Activated CD8-positive, alpha-beta T cell treated with anti-CD3 and anti-CD28 coated beads for 36 hours (primary cell): ENCODE results near the gene DCPS. TPM values are rescaled to one million over a fixed set of nuclear protein-coding genes. Genes with fewer than 3 reads are reported as not detected.

Experiments
- ATAC-seq: fragments of 200-7000 bp; cut with Tn5 transposase; one replicate; pipeline ENCODE4 v1.10.0; 2021; ENCODE audit warnings: mild to moderate bottlenecking, moderate library complexity
- CTCF ChIA-PET: fragments of 350-600 bp; sonication (Branson Sonifier 250); formaldehyde crosslinking; loops from one replicate; lab custom pipeline; 2021; ENCODE audit warnings: antibody characterized with exemption; lab: Charles Lee
- POLR2A ChIA-PET: fragments of 350-600 bp; sonication (Branson Sonifier 250); formaldehyde crosslinking; loops from one replicate; lab custom pipeline; 2021; ENCODE audit warnings: antibody characterized with exemption; lab: Charles Lee
- DNase-seq: peaks from one replicate; pipeline ENCODE4 v3.0.0-alpha.2; 2020
- H3K27ac Mint-ChIP-seq: one replicate; pipeline ENCODE4 v1.8.0; 2021; ENCODE audit warnings: mild to moderate bottlenecking, mixed read lengths
- H3K27me3 Mint-ChIP-seq: one replicate; pipeline ENCODE4 v1.8.0; 2021; ENCODE audit warnings: mixed read lengths
- H3K36me3 Mint-ChIP-seq: one replicate; pipeline ENCODE4 v1.8.0; 2021; ENCODE audit warnings: low read depth, mixed read lengths
- H3K4me1 Mint-ChIP-seq: one replicate; pipeline ENCODE4 v1.8.0; 2021; ENCODE audit warnings: low read depth, mixed read lengths
- H3K4me3 Mint-ChIP-seq: one replicate; pipeline ENCODE4 v1.8.0; 2021; ENCODE audit warnings: mild to moderate bottlenecking, moderate library complexity, mixed read lengths
- H3K9me3 Mint-ChIP-seq: one replicate; pipeline ENCODE4 v1.8.0; 2021; ENCODE audit warnings: mixed read lengths
- intact Hi-C: fragments of 100-400 bp; cut with micrococcal nuclease; formaldehyde crosslinking; loops from one replicate; pipeline ENCODE4 v1.10.0; 2022
- total RNA-seq, 2 experiments: library from RNA; stranded (reverse); gene quantifications; one replicate each; pipeline ENCODE4 v1.2.3, GENCODE V29; 2021
- TF ChIP-seq, protein P1 (sequence below): fragments of 200-600 bp; IDR thresholded peaks from one replicate; pipeline ENCODE4 v1.8.0; 2022; ENCODE audit warnings: antibody characterized with exemption, mild to moderate bottlenecking

Gene DCPS
- total RNA-seq, 2 experiments from 2014 or later, result 17.2 to 18.8 TPM

DNA sequence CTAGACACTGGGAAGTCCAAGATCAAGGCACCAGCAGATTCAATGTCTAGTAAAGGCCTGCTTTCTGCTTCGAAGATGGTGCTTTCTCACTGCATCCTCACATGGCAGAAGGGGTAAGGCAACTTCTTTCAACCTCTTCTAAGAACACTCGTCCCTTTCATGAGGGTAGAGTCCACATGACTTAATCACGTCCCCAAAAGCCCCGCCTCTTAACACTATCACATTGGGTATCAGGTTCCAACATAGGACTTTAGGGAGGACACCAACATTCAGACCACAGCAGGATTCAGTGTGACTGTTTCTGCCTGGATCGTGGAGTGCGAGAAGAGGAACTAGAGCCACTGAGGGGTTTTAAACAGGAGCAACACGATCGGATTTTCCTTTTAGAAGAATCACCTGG is 24.7 kb upstream of the DCPS start:
- intact Hi-C loops, result no loop called here
- TF ChIP-seq, protein P1, sequence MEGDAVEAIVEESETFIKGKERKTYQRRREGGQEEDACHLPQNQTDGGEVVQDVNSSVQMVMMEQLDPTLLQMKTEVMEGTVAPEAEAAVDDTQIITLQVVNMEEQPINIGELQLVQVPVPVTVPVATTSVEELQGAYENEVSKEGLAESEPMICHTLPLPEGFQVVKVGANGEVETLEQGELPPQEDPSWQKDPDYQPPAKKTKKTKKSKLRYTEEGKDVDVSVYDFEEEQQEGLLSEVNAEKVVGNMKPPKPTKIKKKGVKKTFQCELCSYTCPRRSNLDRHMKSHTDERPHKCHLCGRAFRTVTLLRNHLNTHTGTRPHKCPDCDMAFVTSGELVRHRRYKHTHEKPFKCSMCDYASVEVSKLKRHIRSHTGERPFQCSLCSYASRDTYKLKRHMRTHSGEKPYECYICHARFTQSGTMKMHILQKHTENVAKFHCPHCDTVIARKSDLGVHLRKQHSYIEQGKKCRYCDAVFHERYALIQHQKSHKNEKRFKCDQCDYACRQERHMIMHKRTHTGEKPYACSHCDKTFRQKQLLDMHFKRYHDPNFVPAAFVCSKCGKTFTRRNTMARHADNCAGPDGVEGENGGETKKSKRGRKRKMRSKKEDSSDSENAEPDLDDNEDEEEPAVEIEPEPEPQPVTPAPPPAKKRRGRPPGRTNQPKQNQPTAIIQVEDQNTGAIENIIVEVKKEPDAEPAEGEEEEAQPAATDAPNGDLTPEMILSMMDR, result no peak
- POLR2A ChIA-PET, result interaction anchor here (1.5 kb wide), 1 partner anchor 10 kb away, joined by 11 read pairs; the partner anchor contains the start of genes FOXRED1 and SRPRA
- Mint-ChIP-seq H3K27me3 (no peaks in the 10 kb centered on the region), H3K27ac (no peak overlapping the region), H3K4me1 (peaks cover 34% of the 10 kb centered on the region), H3K9me3 (no peaks in the 10 kb centered on the region), H3K36me3 (peaks cover 25% of the 10 kb centered on the region), H3K4me3 (no peak overlapping the region)
- no peak for ATAC-seq
- no peak for DNase-seq
- CTCF ChIA-PET, result no interaction called here

DNA sequence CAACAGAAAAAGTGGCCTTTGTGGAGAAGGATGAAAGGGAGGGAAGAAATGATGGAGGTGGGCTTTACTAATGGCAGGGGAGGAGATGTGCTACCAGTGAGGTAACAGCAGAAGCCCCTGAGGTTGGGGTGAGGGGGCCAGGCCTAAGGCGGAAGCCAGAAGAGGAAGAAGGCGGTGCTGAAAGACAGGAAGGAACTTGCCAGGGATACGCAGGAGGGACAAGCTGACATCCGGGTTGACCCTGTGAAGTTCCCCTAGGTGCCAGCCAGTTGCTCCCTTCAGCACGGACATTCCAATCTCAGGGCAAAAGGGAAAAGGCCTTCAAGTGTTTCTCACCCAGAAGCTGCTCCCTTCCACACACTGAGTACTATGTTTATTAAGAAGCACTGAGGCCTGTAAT is 23.3 kb upstream of the DCPS start:
- DNase-seq (no peak), ATAC-seq (no peak)

GRCh38 chr11:126281245-126281644 is 22.6 kb upstream of the DCPS start:
- POLR2A ChIA-PET, result interaction anchor here (0.7 to 3.2 kb wide), 8 partner anchors 9 to 70 kb away, joined by 3 to 25 read pairs (median 4); partner anchors contain the start of genes FAM118B, FOXRED1, RPUSD4 and SRPRA
- peaks cover 42% of the 10 kb centered on the region for H3K4me1 Mint-ChIP-seq
- peak overlapping the region; percentile 99 for H3K4me3 Mint-ChIP-seq
- DNase-seq (no peak), ATAC-seq (no peak)
- TF ChIP-seq, protein P1, result no peak
- intact Hi-C loops, result no loop called here
- H3K9me3 Mint-ChIP-seq, result no peaks in the 10 kb centered on the region
- CTCF ChIA-PET, result no interaction called here
- no peaks in the 10 kb centered on the region for H3K27me3 Mint-ChIP-seq
- peaks cover 8% of the 10 kb centered on the region for H3K36me3 Mint-ChIP-seq
- no peak overlapping the region for H3K27ac Mint-ChIP-seq

More for the DNA sequence above, 23.3 kb upstream of the DCPS start:
- CTCF ChIA-PET, result no interaction called here
- Mint-ChIP-seq H3K36me3 (peaks cover 12% of the 10 kb centered on the region), H3K27ac (peak overlapping the region; percentile 58), H3K9me3 (no peaks in the 10 kb centered on the region), H3K4me1 (peaks cover 44% of the 10 kb centered on the region), H3K27me3 (no peaks in the 10 kb centered on the region), H3K4me3 (no peak overlapping the region)
- POLR2A ChIA-PET, result interaction anchor here (1.6 to 3.2 kb wide), 3 partner anchors 8 to 18 kb away, joined by 6 to 25 read pairs (median 18); partner anchors contain the start of genes FOXRED1 and SRPRA
- TF ChIP-seq, protein P1, result no peak
- intact Hi-C loops, result no loop called here

- intact Hi-C loops, result no loop called here
- no peak for ATAC-seq
- Mint-ChIP-seq H3K9me3 (no peaks in the 10 kb centered on the region), H3K4me3 (peak overlapping the region; percentile 99), H3K4me1 (peaks cover 43% of the 10 kb centered on the region), H3K27me3 (no peaks in the 10 kb centered on the region), H3K36me3 (peaks cover 8% of the 10 kb centered on the region), H3K27ac (peak overlapping the region; percentile 83)
- no peak for DNase-seq
- ChIA-PET POLR2A (interaction anchor here (0.7 to 3.2 kb wide), 9 partner anchors 9 to 71 kb away, joined by 3 to 25 read pairs (median 4); partner anchors contain the start of genes FAM118B, FOXRED1, RPUSD4 and SRPRA), CTCF (no interaction called here)
- TF ChIP-seq, protein P1, result no peak
Observed at GRCh38 chr11:126281666-126282175, 22.1 kb upstream of the DCPS start.

- intact Hi-C loops, result no loop called here
- Mint-ChIP-seq H3K9me3 (no peaks in the 10 kb centered on the region), H3K4me3 (peak overlapping the region; percentile 99), H3K27me3 (no peaks in the 10 kb centered on the region), H3K36me3 (peaks cover 6% of the 10 kb centered on the region), H3K4me1 (peaks cover 46% of the 10 kb centered on the region), H3K27ac (peak overlapping the region; percentile 83)
- DNase-seq (peak; percentile 55), ATAC-seq (peak; percentile 32)
- CTCF ChIA-PET, result no interaction called here
- TF ChIP-seq, protein P1, result no peak
- POLR2A ChIA-PET, result interaction anchor here (1.0 to 3.2 kb wide), 7 partner anchors 10 to 36 kb away, joined by 3 to 25 read pairs (median 4); partner anchors contain the start of genes FOXRED1 and SRPRA
Observed at GRCh38 chr11:126282361-126282735, 21.5 kb upstream of the DCPS start.
